Nephron progenitor cell (in vitro differentiated cells): ENCODE results near the gene TNFAIP8L1.
A peak's percentile ranks its signal among the peaks of the same experiment; 100 is the strongest.

Source experiments
- DNase-seq: peaks from one replicate; pipeline ENCODE4 v3.0.0; 2021
- H3K27ac Mint-ChIP-seq: 2 replicates; pipeline ENCODE4 v1.8.0; 2021; ENCODE audit warnings: mild to moderate bottlenecking, moderate library complexity, mixed read lengths
- H3K27me3 Mint-ChIP-seq: 2 replicates; pipeline ENCODE4 v1.8.0; 2021; ENCODE audit warnings: mild to moderate bottlenecking, low read depth, mixed read lengths; ENCODE audit not compliant: poor library complexity
- H3K36me3 Mint-ChIP-seq: 2 replicates; pipeline ENCODE4 v1.8.0; 2021; ENCODE audit warnings: low read depth, mixed read lengths
- H3K4me1 Mint-ChIP-seq: 2 replicates; pipeline ENCODE4 v1.8.0; 2021; ENCODE audit warnings: mixed read lengths
- H3K4me3 Mint-ChIP-seq: 2 replicates; pipeline ENCODE4 v1.8.0; 2021; ENCODE audit warnings: mild to moderate bottlenecking, moderate library complexity, mixed read lengths
- H3K9me3 Mint-ChIP-seq: 2 replicates; pipeline ENCODE4 v1.8.0; 2021; ENCODE audit warnings: mild to moderate bottlenecking, moderate library complexity, mixed read lengths
- TF ChIP-seq, protein P1 (sequence below): fragments of 200-600 bp; sonication (generic); IDR thresholded peaks from 2 replicates; pipeline ENCODE4 v1.5.0; 2021; ENCODE audit warnings: antibody characterized with exemption

TNFAIP8L1 gene

DNA sequence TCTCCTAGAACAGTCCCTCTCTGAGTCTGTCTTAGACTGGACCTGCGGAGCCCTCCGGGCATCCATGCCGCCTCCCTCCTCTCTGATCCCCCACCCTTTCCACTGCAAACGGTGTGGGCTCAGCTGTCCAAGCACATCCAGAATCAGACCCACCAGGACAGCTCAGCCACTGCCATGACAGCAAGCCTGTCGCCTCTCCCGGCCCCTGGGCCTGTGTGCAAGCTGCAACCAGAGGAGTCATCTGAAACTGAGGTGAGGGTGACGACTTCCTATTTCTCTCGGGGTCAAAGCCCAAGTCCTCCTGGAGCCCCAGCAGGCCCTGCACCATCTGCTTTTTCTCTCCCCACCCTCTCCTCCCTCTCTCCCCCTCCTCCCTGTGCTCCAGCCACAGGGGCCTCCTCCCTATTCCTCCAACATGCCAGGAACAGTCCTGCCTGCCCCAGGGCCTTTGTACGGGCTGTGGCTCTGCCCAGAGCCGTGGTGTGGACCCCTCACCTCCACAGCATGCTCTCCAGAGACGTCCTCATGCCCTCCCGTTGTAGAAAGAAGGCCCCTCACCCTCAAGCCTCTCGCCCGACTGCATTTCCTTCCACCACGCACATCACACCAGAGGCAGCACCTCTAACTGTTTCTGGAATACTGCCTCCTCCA lies 54.3 kb downstream of the TNFAIP8L1 start:
- peaks cover 10% of the 10 kb centered on the region for H3K4me1 Mint-ChIP-seq
- H3K9me3 Mint-ChIP-seq, result no peaks in the 10 kb centered on the region
- H3K4me3 Mint-ChIP-seq, result no peak overlapping the region
- no peak overlapping the region for H3K27ac Mint-ChIP-seq
- peaks cover 34% of the 10 kb centered on the region for H3K36me3 Mint-ChIP-seq
- peaks cover 2% of the 10 kb centered on the region for H3K27me3 Mint-ChIP-seq
- DNase-seq, result no peak
- TF ChIP-seq, protein P1, sequence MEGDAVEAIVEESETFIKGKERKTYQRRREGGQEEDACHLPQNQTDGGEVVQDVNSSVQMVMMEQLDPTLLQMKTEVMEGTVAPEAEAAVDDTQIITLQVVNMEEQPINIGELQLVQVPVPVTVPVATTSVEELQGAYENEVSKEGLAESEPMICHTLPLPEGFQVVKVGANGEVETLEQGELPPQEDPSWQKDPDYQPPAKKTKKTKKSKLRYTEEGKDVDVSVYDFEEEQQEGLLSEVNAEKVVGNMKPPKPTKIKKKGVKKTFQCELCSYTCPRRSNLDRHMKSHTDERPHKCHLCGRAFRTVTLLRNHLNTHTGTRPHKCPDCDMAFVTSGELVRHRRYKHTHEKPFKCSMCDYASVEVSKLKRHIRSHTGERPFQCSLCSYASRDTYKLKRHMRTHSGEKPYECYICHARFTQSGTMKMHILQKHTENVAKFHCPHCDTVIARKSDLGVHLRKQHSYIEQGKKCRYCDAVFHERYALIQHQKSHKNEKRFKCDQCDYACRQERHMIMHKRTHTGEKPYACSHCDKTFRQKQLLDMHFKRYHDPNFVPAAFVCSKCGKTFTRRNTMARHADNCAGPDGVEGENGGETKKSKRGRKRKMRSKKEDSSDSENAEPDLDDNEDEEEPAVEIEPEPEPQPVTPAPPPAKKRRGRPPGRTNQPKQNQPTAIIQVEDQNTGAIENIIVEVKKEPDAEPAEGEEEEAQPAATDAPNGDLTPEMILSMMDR, result no peak

DNA sequence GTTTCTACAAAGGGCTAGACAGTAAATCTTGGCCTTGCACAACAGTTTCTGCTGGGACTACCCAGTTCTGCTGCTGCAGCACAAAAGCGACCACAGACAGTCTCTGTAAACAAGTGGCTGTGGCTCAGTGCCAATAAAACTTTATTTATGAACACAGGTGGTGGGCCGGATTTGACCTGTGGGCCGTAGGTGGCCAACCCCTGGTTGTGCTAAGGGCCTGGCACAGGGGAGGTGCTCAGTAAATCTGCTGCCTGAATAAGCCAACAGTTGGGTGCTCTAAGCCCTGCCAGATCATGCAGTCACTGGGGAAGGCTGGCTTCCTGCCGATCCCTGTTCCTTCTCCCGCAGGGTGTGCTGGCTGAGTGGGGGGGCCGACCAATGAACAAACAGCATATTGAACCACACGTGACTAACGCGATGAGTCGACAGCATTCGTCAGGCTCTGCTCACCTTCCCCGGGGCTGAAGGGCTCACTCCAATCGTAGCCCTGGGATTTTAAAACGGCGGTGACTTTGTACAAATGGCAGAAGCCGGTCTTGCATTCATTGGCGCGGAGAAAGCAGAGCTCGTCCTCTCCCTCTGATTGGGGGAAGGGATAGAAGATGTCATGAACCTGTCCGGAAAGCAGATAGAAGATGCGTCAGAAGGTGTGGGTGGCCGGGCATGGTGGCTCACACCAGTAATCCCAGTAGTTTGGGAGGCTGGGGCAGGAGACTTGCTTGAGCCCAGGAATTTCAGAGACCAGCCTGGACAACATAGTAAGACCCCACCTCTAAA lies 55.1 kb downstream of the TNFAIP8L1 start:
- no peak for DNase-seq
- no peak overlapping the region for H3K4me3 Mint-ChIP-seq
- peaks cover 35% of the 10 kb centered on the region for H3K36me3 Mint-ChIP-seq
- H3K27ac Mint-ChIP-seq, result peak overlapping the region; percentile 83
- no peaks in the 10 kb centered on the region for H3K9me3 Mint-ChIP-seq
- peaks cover 2% of the 10 kb centered on the region for H3K27me3 Mint-ChIP-seq
- H3K4me1 Mint-ChIP-seq, result peaks cover 10% of the 10 kb centered on the region
- TF ChIP-seq, protein P1, result no peak

GRCh38 chr19:4695224-4695731 lies 56.0 kb downstream of the TNFAIP8L1 start:
- H3K4me3 Mint-ChIP-seq, result no peak overlapping the region
- peaks cover 10% of the 10 kb centered on the region for H3K4me1 Mint-ChIP-seq
- no peak overlapping the region for H3K27ac Mint-ChIP-seq
- DNase-seq, result no peak
- peaks cover 2% of the 10 kb centered on the region for H3K27me3 Mint-ChIP-seq
- peaks cover 34% of the 10 kb centered on the region for H3K36me3 Mint-ChIP-seq
- H3K9me3 Mint-ChIP-seq, result no peaks in the 10 kb centered on the region
- TF ChIP-seq, protein P1, result no peak

GRCh38 chr19:4697304-4697703 lies 58.0 kb downstream of the TNFAIP8L1 start:
- H3K4me1 Mint-ChIP-seq, result peaks cover 10% of the 10 kb centered on the region
- TF ChIP-seq, protein P1, result no peak
- no peak for DNase-seq
- peaks cover 2% of the 10 kb centered on the region for H3K27me3 Mint-ChIP-seq
- H3K9me3 Mint-ChIP-seq, result no peaks in the 10 kb centered on the region
- peaks cover 44% of the 10 kb centered on the region for H3K36me3 Mint-ChIP-seq
- no peak overlapping the region for H3K4me3 Mint-ChIP-seq
- peak overlapping the region; percentile 87 for H3K27ac Mint-ChIP-seq

- H3K27ac Mint-ChIP-seq, result no peak overlapping the region
- H3K4me1 Mint-ChIP-seq, result peaks cover 10% of the 10 kb centered on the region
- peaks cover 3% of the 10 kb centered on the region for H3K27me3 Mint-ChIP-seq
- DNase-seq, result no peak
- H3K4me3 Mint-ChIP-seq, result no peak overlapping the region
- TF ChIP-seq, protein P1, result no peak
- H3K36me3 Mint-ChIP-seq, result peaks cover 39% of the 10 kb centered on the region
- H3K9me3 Mint-ChIP-seq, result no peaks in the 10 kb centered on the region
These were observed 60.7 kb downstream of the TNFAIP8L1 start for GRCh38 chr19:4699826-4700692.
